IgD-negative memory B cell (primary cell): Measurements from ENCODE around the gene DDX10. TPM values are rescaled to one million over a fixed set of nuclear protein-coding genes. Genes with fewer than 3 reads are reported as not detected.

Experiments used
- H3K27ac Mint-ChIP-seq, 3 donors: one replicate each; pipeline ENCODE4 v1.8.0; 2020 to 2022; ENCODE audit warnings: mild to moderate bottlenecking in 3 of 3, mixed read lengths in 3 of 3, moderate library complexity in 1 of 3
- H3K27me3 Mint-ChIP-seq: one replicate; pipeline ENCODE4 v1.8.0; 2021; ENCODE audit warnings: mixed read lengths
- H3K36me3 Mint-ChIP-seq: one replicate; pipeline ENCODE4 v1.8.0; 2020; ENCODE audit warnings: mild to moderate bottlenecking, mixed read lengths
- H3K4me1 Mint-ChIP-seq, 3 donors: one replicate each; pipeline ENCODE4 v1.8.0; 2020 to 2022; ENCODE audit warnings: mixed read lengths in 3 of 3, mild to moderate bottlenecking in 1 of 3
- H3K4me3 Mint-ChIP-seq, 4 donors: one replicate each; pipeline ENCODE4 v1.8.0; 2020 to 2022; ENCODE audit warnings: mild to moderate bottlenecking in 4 of 4, mixed read lengths in 4 of 4, moderate library complexity in 3 of 4
- H3K9me3 Mint-ChIP-seq, 3 donors: one replicate each; pipeline ENCODE4 v1.8.0; 2020 to 2021; ENCODE audit warnings: mixed read lengths in 3 of 3, mild to moderate bottlenecking in 1 of 3
- polyA plus RNA-seq: library from polyadenylated mRNA; unstranded; fragments of 300-500 nt; fragmentation: Illumina TruSeq; gene quantifications from one replicate; pipeline ENCODE4 v1.2.3, GENCODE V29; 2021

DDX10 gene
- polyA plus RNA-seq: 19.5 TPM

GRCh38 chr11:108664730-108665525 is at the start of gene DDX10:
DDX10 (plus strand) TSS chr11:108665069; CDS start chr11:108665154, 85 bp downstream.
- Mint-ChIP-seq H3K4me3 (peak within 1 kb of the TSS; percentile 100), H3K27ac (peak within 1 kb of the TSS; percentile 93 to 99 (median 99)), H3K4me1 (peaks cover 36 to 41% (median 36%) of the 10 kb centered on the region in 3 donors), H3K27me3 (no peaks in the 10 kb centered on the region), H3K9me3 (no peaks in the 10 kb centered on the region), H3K36me3 (peaks cover 7% of the 10 kb centered on the region)

- Mint-ChIP-seq H3K27me3 (peaks cover 10% of the 10 kb centered on the region), H3K4me3 (no peak overlapping the region), H3K9me3 (no peaks in the 10 kb centered on the region), H3K27ac (no peak overlapping the region), H3K4me1 (peaks cover 0 to 1% (median 0%) of the 10 kb centered on the region in 3 donors), H3K36me3 (no peaks in the 10 kb centered on the region)
Observed at GRCh38 chr11:108616549-108616948, 48.3 kb upstream of the DDX10 start.

DNA sequence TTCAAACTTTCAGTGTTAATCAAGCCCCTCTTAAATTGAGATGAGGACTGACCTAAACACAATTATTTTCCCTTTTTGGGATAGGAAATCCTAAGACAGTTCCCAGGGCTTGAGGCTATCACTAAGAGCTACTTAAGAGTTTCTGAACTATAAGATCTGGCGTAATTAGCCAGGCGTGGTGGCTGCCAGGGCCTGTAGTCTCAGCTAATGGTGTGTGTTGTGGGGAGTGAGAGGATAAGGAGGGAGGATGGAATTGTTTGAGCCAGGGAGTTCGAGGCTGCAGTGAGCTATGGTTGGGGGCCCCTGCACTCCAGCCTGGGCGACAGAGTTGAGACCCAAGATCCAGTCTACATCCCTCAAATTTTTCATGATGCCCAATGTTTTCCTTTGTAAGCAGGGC is 47.8 kb upstream of the DDX10 start:
- Mint-ChIP-seq H3K36me3 (no peaks in the 10 kb centered on the region), H3K9me3 (no peaks in the 10 kb centered on the region), H3K4me3 (no peak overlapping the region), H3K27me3 (peaks cover 13% of the 10 kb centered on the region), H3K4me1 (peaks cover 0 to 1% (median 0%) of the 10 kb centered on the region in 3 donors), H3K27ac (no peak overlapping the region)

DNA sequence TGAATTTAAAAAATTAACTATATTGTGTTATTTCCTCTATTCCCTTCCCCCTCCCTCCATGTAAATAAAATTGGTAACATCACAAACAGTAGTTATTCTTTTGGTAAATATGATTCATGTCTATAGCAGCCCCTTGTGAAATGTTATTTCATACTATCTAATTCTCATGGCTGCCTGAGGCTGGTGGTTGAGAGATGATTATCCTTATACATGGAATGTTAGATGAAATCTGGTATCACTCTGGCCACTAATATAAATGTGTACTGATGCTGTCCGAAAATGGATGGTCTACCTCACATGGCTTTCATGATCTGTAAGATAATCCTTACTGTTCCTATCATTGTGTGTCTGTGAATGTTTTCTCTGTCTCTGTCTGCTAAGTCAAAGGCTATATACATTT is 46.3 kb upstream of the DDX10 start:
- H3K9me3 Mint-ChIP-seq: no peaks in the 10 kb centered on the region
- H3K36me3 Mint-ChIP-seq: no peaks in the 10 kb centered on the region
- H3K4me3 Mint-ChIP-seq: no peak overlapping the region
- peaks cover 0 to 1% (median 0%) of the 10 kb centered on the region in 3 donors for H3K4me1 Mint-ChIP-seq
- H3K27me3 Mint-ChIP-seq: peaks cover 13% of the 10 kb centered on the region
- H3K27ac Mint-ChIP-seq: no peak overlapping the region

GRCh38 chr11:108620958-108621772 is 43.7 kb upstream of the DDX10 start:
- Mint-ChIP-seq H3K36me3 (no peaks in the 10 kb centered on the region), H3K27me3 (peaks cover 13% of the 10 kb centered on the region), H3K4me3 (no peak overlapping the region), H3K9me3 (peaks cover 0 to 1% (median 0%) of the 10 kb centered on the region in 3 donors), H3K4me1 (peaks cover 0 to 1% (median 0%) of the 10 kb centered on the region in 3 donors), H3K27ac (no peak overlapping the region)

GRCh38 chr11:108622341-108622740 is 42.5 kb upstream of the DDX10 start:
- Mint-ChIP-seq H3K9me3 (peaks cover 0 to 1% (median 0%) of the 10 kb centered on the region in 3 donors), H3K27me3 (peaks cover 10% of the 10 kb centered on the region), H3K4me3 (no peak overlapping the region), H3K36me3 (no peaks in the 10 kb centered on the region), H3K4me1 (peaks cover 0 to 1% (median 0%) of the 10 kb centered on the region in 3 donors), H3K27ac (no peak overlapping the region)

GRCh38 chr11:108624196-108624925 is 40.5 kb upstream of the DDX10 start:
- Mint-ChIP-seq H3K4me3 (no peak overlapping the region), H3K27ac (no peak overlapping the region), H3K4me1 (peaks cover 0 to 1% (median 0%) of the 10 kb centered on the region in 3 donors), H3K27me3 (peaks cover 9% of the 10 kb centered on the region), H3K9me3 (peaks cover 0 to 1% (median 0%) of the 10 kb centered on the region in 3 donors), H3K36me3 (no peaks in the 10 kb centered on the region)

GRCh38 chr11:108628326-108628725 is 36.5 kb upstream of the DDX10 start:
- peaks cover 2% of the 10 kb centered on the region for H3K27me3 Mint-ChIP-seq
- no peak overlapping the region for H3K4me3 Mint-ChIP-seq
- no peaks in the 10 kb centered on the region for H3K36me3 Mint-ChIP-seq
- H3K9me3 Mint-ChIP-seq: peaks cover 0 to 1% (median 0%) of the 10 kb centered on the region in 3 donors
- no peaks in the 10 kb centered on the region for H3K4me1 Mint-ChIP-seq
- no peak overlapping the region for H3K27ac Mint-ChIP-seq

DNA sequence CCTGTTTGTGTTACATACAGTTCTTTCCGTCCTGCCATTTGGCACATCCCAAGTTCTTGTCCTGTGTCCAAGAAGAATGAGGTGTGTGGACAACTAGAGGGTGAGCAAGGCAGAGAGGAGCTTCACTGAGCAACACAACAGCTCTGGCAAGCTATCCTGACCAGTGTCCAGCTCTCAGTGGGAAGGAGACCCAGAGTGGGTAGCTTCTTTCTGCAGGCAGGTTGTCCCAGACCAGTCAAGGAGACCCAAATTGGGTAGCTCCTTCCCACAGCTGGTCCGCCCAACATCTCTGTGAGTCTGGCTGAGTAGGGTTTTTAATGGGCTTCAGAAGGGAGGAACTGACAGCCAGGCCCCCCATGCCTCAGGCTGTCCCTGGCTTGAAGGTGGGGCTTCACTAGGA is 36.1 kb upstream of the DDX10 start:
- no peak overlapping the region for H3K27ac Mint-ChIP-seq
- H3K36me3 Mint-ChIP-seq: no peaks in the 10 kb centered on the region
- no peaks in the 10 kb centered on the region for H3K4me1 Mint-ChIP-seq

DNA sequence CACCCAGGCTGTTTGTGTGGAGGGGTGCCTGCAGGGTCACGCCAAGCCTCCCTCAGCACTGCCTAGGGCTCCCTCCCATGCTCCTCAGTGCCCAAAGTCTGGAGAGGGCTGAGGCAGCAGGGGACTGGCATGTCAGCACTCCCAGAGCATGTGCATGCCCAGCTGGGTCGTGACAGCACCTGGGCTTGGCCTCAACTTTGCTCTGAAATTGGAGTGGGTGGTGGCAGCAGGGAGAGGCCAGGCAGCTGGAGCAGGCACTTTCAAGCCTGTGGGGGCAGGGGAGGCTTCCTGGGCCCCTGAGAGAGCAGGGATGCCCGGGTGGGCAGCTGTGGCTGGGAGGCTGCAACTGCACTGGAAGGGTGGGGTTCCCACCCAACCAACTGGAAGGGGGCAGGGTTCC is 35.6 kb upstream of the DDX10 start:
- Mint-ChIP-seq H3K36me3 (no peaks in the 10 kb centered on the region), H3K27ac (no peak overlapping the region)

More for the DNA sequence above, 36.1 kb upstream of the DDX10 start:
- H3K4me3 Mint-ChIP-seq: no peak overlapping the region
- H3K9me3 Mint-ChIP-seq: peaks cover 0 to 1% (median 0%) of the 10 kb centered on the region in 3 donors
- peaks cover 2% of the 10 kb centered on the region for H3K27me3 Mint-ChIP-seq

DNA sequence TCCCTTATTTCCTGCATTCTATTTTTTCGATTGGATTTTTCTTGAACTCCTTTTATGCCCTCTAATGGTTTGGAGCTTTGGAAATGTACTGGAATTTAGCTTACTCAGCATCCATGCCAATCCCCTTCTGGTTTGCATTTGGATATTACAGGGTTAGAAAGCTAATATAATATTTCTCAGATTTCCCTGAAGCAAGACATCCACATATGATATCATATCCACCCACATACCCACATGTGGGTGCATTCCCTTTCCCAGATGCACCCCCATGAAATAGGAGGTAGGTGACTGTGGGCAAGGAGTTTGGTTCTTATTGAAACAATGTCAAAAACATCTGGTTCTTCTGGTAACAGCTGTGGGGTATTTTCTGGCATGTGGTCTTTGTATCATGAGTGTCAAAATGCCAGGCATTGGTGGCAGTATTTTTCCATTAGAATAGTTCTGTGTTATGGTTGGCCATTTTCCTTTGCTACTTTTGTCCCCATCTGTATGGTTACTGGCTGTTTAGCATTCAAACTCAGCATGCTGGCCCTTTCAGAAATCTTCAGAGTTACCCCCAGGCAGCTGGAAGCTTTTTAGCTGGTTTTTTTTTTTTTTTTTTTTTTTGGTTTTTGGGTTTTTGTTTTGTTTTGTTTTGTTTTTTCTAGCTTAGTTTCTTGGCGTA is 32.7 kb upstream of the DDX10 start:
- Mint-ChIP-seq H3K27me3 (peaks cover 9% of the 10 kb centered on the region), H3K36me3 (no peaks in the 10 kb centered on the region), H3K4me3 (no peak overlapping the region), H3K27ac (no peak overlapping the region), H3K4me1 (no peaks in the 10 kb centered on the region), H3K9me3 (no peaks in the 10 kb centered on the region)

More for the DNA sequence above, 35.6 kb upstream of the DDX10 start:
- no peaks in the 10 kb centered on the region for H3K4me1 Mint-ChIP-seq
- peaks cover 2% of the 10 kb centered on the region for H3K27me3 Mint-ChIP-seq
- no peak overlapping the region for H3K4me3 Mint-ChIP-seq
- H3K9me3 Mint-ChIP-seq: peaks cover 0 to 1% (median 0%) of the 10 kb centered on the region in 3 donors

DNA sequence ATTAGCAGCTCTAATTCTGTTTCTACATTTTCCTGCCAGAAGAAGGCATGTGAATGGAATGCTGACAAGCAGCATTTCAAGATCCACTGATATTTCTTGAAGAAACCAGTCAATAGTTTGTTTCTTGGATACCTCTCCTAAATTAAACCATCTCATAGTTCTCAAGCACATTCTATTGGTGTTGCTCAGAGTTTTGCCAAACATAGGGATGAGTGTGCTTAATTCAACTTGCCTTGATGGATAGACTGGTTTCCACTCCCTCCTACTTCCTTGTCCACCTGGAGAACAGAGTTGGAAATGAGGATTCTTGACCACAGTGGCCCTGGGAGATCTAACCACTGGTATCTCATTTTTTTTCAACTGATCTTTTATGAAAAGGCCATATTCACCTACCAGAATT is 29.8 kb upstream of the DDX10 start:
- peaks cover 11% of the 10 kb centered on the region for H3K27me3 Mint-ChIP-seq
- H3K4me1 Mint-ChIP-seq: no peaks in the 10 kb centered on the region
- H3K27ac Mint-ChIP-seq: no peak overlapping the region
- no peaks in the 10 kb centered on the region for H3K9me3 Mint-ChIP-seq
- no peak overlapping the region for H3K4me3 Mint-ChIP-seq
- H3K36me3 Mint-ChIP-seq: no peaks in the 10 kb centered on the region

GRCh38 chr11:108636222-108636621 is 28.6 kb upstream of the DDX10 start:
- Mint-ChIP-seq H3K4me1 (no peaks in the 10 kb centered on the region), H3K9me3 (no peaks in the 10 kb centered on the region), H3K4me3 (no peak overlapping the region), H3K27ac (no peak overlapping the region), H3K27me3 (peaks cover 11% of the 10 kb centered on the region), H3K36me3 (no peaks in the 10 kb centered on the region)

DNA sequence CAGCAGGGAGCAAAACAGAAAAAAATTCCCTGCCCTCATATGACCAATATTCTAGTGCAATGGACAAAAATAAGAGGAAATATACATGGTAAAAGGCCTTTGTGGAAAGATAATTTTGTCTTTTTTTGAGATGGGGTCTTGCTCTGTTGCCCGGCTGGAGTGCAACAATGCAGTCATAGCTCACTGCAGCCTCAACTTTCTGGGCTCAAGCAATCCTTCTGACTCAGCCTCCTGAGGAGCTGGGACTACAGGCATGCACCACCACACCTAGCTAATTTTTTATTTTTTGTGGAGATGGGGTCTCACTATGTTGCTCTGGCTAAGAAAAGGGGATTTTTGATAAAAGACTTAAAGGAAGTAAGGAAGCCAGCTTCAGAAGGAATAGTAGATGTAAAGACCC is 25.7 kb upstream of the DDX10 start:
- no peaks in the 10 kb centered on the region for H3K4me1 Mint-ChIP-seq
- H3K27me3 Mint-ChIP-seq: peaks cover 11% of the 10 kb centered on the region
- no peak overlapping the region for H3K27ac Mint-ChIP-seq
- no peaks in the 10 kb centered on the region for H3K9me3 Mint-ChIP-seq
- no peak overlapping the region for H3K4me3 Mint-ChIP-seq
- no peaks in the 10 kb centered on the region for H3K36me3 Mint-ChIP-seq
